Embryonic facial prominence (tissue), 1 donor: ENCODE results near the gene MAP4K4.

Experiments
- DNase-seq: peaks from one replicate; pipeline ENCODE4 v3.0.0-alpha.2; 2016; ENCODE audit errors: extremely low spot score

Gene MAP4K4

GRCh38 chr2:101815739-101816391 lies 118.4 kb downstream of the MAP4K4 start:
- no peak for DNase-seq

GRCh38 chr2:101816598-101816997 lies 119.1 kb downstream of the MAP4K4 start:
- DNase-seq = no peak

- no peak for DNase-seq
Measured at GRCh38 chr2:101817481-101817880, 120.0 kb downstream of the MAP4K4 start.

- no peak for DNase-seq
Measured at GRCh38 chr2:101818531-101819451, 121.3 kb downstream of the MAP4K4 start.

- DNase-seq = no peak
Measured at GRCh38 chr2:101820519-101820918, 123.0 kb downstream of the MAP4K4 start.

GRCh38 chr2:101821059-101821805 lies 123.7 kb downstream of the MAP4K4 start:
- no peak for DNase-seq

- no peak for DNase-seq
Measured at GRCh38 chr2:101821828-101822458, 124.4 kb downstream of the MAP4K4 start.

GRCh38 chr2:101823347-101823791 lies 125.9 kb downstream of the MAP4K4 start:
- DNase-seq = no peak

GRCh38 chr2:101823859-101824258 lies 126.4 kb downstream of the MAP4K4 start:
- no peak for DNase-seq

- DNase-seq = no peak
Measured at GRCh38 chr2:101826716-101827115, 129.2 kb downstream of the MAP4K4 start.

- DNase-seq = no peak
Measured at GRCh38 chr2:101827246-101827645, 129.7 kb downstream of the MAP4K4 start.

- DNase-seq = no peak
Measured at GRCh38 chr2:101828257-101828656, 130.8 kb downstream of the MAP4K4 start.

- DNase-seq = no peak
Measured at GRCh38 chr2:101828673-101829334, 131.3 kb downstream of the MAP4K4 start.

- no peak for DNase-seq
Measured at GRCh38 chr2:101829429-101829828, 131.9 kb downstream of the MAP4K4 start.

GRCh38 chr2:101830146-101830545 lies 132.6 kb downstream of the MAP4K4 start:
- no peak for DNase-seq

- no peak for DNase-seq
Measured at GRCh38 chr2:101830555-101830954, 133.0 kb downstream of the MAP4K4 start.

- DNase-seq = peak; percentile 39
Measured at GRCh38 chr2:101831351-101831865, 133.9 kb downstream of the MAP4K4 start.

- no peak for DNase-seq
Measured at GRCh38 chr2:101832114-101832513, 134.6 kb downstream of the MAP4K4 start.

- DNase-seq = no peak
Measured at GRCh38 chr2:101833890-101834523, 136.5 kb downstream of the MAP4K4 start.

- DNase-seq = no peak
Measured at GRCh38 chr2:101837354-101837753, 139.8 kb downstream of the MAP4K4 start.
